K562 (cell line): Measurements from ENCODE around the gene MAP3K14. TPM values are rescaled to one million over a fixed set of nuclear protein-coding genes. Genes with fewer than 3 reads are reported as not detected.

Source experiments
- AFF1 ChIP-seq, 2 experiments: fragments of 450-650 bp; IDR thresholded peaks; 2 replicates each; pipeline ENCODE4 v1.6.1; 2018; ENCODE audit warnings: mild to moderate bottlenecking in 2 of 2, low read depth in 1 of 2; ENCODE audit not compliant: partially characterized antibody in 2 of 2
- BDP1 ChIP-seq: IDR thresholded peaks from 3 replicates; pipeline ENCODE4 v1.6.1; 2011; ENCODE audit not compliant: insufficient read length, insufficient read depth
- BHLHE40 ChIP-seq: IDR thresholded peaks from 2 replicates; pipeline ENCODE4 v1.6.1; 2011; ENCODE audit warnings: low read length, improper control_type of control experiment
- CEBPG ChIP-seq, 3 experiments: fragments of 200-800 bp in 1 of 3; sonication (Bioruptor generic) in 1 of 3; sonication (generic) in 1 of 3; formaldehyde crosslinking in 1 of 3; IDR thresholded peaks in 2 of 3; conservative IDR thresholded peaks in 1 of 3; 2 replicates each; pipeline versions ENCODE4 v1.6.1 to v1.8.0; 2016 to 2022; ENCODE audit warnings: missing compliant biosample characterization in 2 of 3, missing genetic modification characterization in 2 of 3, mild to moderate bottlenecking in 1 of 3, missing genetic modification reagents in 1 of 3
- ELF1 ChIP-seq: fragments of 200-800 bp; sonication (Bioruptor generic); IDR thresholded peaks from 2 replicates; pipeline ENCODE4 v1.6.1; 2016; ENCODE audit warnings: missing genetic modification characterization, missing compliant biosample characterization
- FUS ChIP-seq: fragments of 200-400 bp; formaldehyde crosslinking; optimal IDR thresholded peaks from 2 replicates; pipeline ENCODE3; 2017; ENCODE audit warnings: low read depth, low read length
- HNRNPUL1 ChIP-seq: fragments of 200-400 bp; formaldehyde crosslinking; IDR thresholded peaks from 2 replicates; pipeline ENCODE4 v1.6.1; 2017; ENCODE audit warnings: low read length
- JUND ChIP-seq, 2 experiments: IDR thresholded peaks; 2 replicates in 1 of 2; 3 replicates in 1 of 2; pipeline ENCODE4 v1.6.1; 2011; ENCODE audit warnings: borderline replicate concordance in 2 of 2, low read depth in 2 of 2, low read length in 2 of 2, improper control_type of control experiment in 1 of 2, missing biosample characterization in 1 of 2, missing genetic modification characterization in 1 of 2, missing genetic modification reagents in 1 of 2
- KDM2B ChIP-seq: fragments of 250-450 bp; sonication (Bioruptor Pico); IDR thresholded peaks from 2 replicates; pipeline ENCODE4 v1.8.0; 2021; ENCODE audit warnings: mild to moderate bottlenecking, moderate library complexity
- KHSRP ChIP-seq: fragments of 450-650 bp; IDR thresholded peaks from 2 replicates; pipeline ENCODE4 v1.6.1; 2017
- LEF1 ChIP-seq: fragments of 450-650 bp; IDR thresholded peaks from 2 replicates; pipeline ENCODE4 v1.6.1; 2016; ENCODE audit warnings: mild to moderate bottlenecking
- MAFG ChIP-seq: fragments of 450-650 bp; conservative IDR thresholded peaks from 2 replicates; pipeline ENCODE4 v1.6.1; 2016; ENCODE audit warnings: missing genetic modification characterization, missing compliant biosample characterization
- MEIS2 ChIP-seq: fragments of 450-650 bp; IDR thresholded peaks from 2 replicates; pipeline ENCODE4 v1.6.1; 2014; ENCODE audit warnings: mild to moderate bottlenecking; ENCODE audit not compliant: partially characterized antibody
- PHTF2 ChIP-seq: fragments of 250-450 bp; sonication (Bioruptor Pico); IDR thresholded peaks from 2 replicates; pipeline ENCODE4 v1.5.0; 2021; ENCODE audit warnings: mild to moderate bottlenecking
- RBBP5 ChIP-seq: fragments of 200-600 bp; sonication (generic); IDR thresholded peaks from 2 replicates; pipeline ENCODE4 v1.6.1; 2012; ENCODE audit warnings: borderline replicate concordance, mild to moderate bottlenecking, low read length, control low read depth, inconsistent platforms; ENCODE audit not compliant: insufficient read depth, poor library complexity, severe bottlenecking
- SFPQ ChIP-seq: fragments of 200-400 bp; formaldehyde crosslinking; IDR thresholded peaks from 2 replicates; pipeline ENCODE4 v1.6.1; 2017; ENCODE audit warnings: mild to moderate bottlenecking, low read depth, low read length, moderate library complexity
- SMAD3 ChIP-seq: fragments of 450-650 bp; formaldehyde crosslinking; conservative IDR thresholded peaks from 2 replicates; pipeline ENCODE4 v1.4.0; 2020; ENCODE audit warnings: mild to moderate bottlenecking
- SMARCC2 ChIP-seq: fragments of 450-650 bp; IDR thresholded peaks from 2 replicates; pipeline ENCODE4 v1.6.1; 2017; ENCODE audit warnings: antibody characterized with exemption, moderate library complexity, mild to moderate bottlenecking, low read depth
- TAF7 ChIP-seq: fragments of 450-650 bp; IDR thresholded peaks from 2 replicates; pipeline ENCODE4 v1.6.1; 2016; ENCODE audit warnings: missing genetic modification characterization, missing compliant biosample characterization
- ZNF121 ChIP-seq: sonication (generic); formaldehyde crosslinking; conservative IDR thresholded peaks from 2 replicates; pipeline ENCODE4 v1.8.0; 2022; ENCODE audit warnings: missing genetic modification reagents
- ZNF717 ChIP-seq: fragments of 250-450 bp; sonication (Bioruptor Pico); IDR thresholded peaks from 2 replicates; pipeline ENCODE4 v1.5.0; 2021
- ZSCAN29 ChIP-seq: fragments of 450-650 bp; IDR thresholded peaks from 2 replicates; pipeline ENCODE4 v1.6.1; 2017
- polyA plus RNA-seq, 8 experiments: library from polyadenylated mRNA; depleted of rRNA in 4 of 8; stranded (reverse) in 5 of 8; unstranded in 3 of 8; fragments of >200 nt; fragmentation: Nextera tagmentation in 2 of 8; fragmentation: Illumina TruSeq in 1 of 8; extraction: Ambion mirVana in 2 of 8; extraction: Trizol in 1 of 8; gene quantifications; 2 replicates each; pipeline versions ENCODE4 v1.2.1 to v1.2.3, GENCODE V29; 2011 to 2014; ENCODE audit warnings: inconsistent platforms in 1 of 8, missing spikeins in 1 of 8
- total RNA-seq, 7 experiments: library from RNA; depleted of rRNA in 6 of 7; stranded (reverse); fragments of >200 nt in 6 of 7; fragmentation: Illumina TruSeq in 2 of 7; extraction: Trizol in 2 of 7; gene quantifications; 2 replicates each; pipeline versions ENCODE4 v1.2.1 to v1.2.3, GENCODE V29; 2011 to 2021; ENCODE audit warnings: low replicate concordance in 1 of 7

The MAP3K14 gene
- total and polyA plus RNA-seq, 9 of the 15 experiments (the other 6 are each of a cell fraction or from before 2014, with no cell fraction given) = 0.45 to 8.7 (median 3.2) TPM

GRCh38 chr17:45345554-45346215 lies 28.9 kb upstream of the MAP3K14 start (continued):
- no peak for TF ChIP-seq SFPQ
- TF ChIP-seq BDP1 = peak; percentile 18
- TF ChIP-seq ZNF121 (CRISPR knock-in tag) = no peak
- TF ChIP-seq ZSCAN29 = no peak
- TF ChIP-seq TAF7 (tag) = no peak
- no peak for TF ChIP-seq ZNF717 (CRISPR knock-in tag)
- TF ChIP-seq ELF1 (tag) = peak; percentile 31; the same call in 1 of the 2 replicates
- peak; percentile 75 to 92 for TF ChIP-seq AFF1 (IDR thresholded peaks at IDR 0.05; ENCODE audit: low read depth in 1 of 2, partially characterized antibody in 2 of 2)
- TF ChIP-seq SMARCC2 = peak; percentile 100
- peak; percentile 84 for TF ChIP-seq JUND (IDR thresholded peaks at IDR 0.05; ENCODE audit: borderline replicate concordance, low read depth, low read length)
- peak; percentile 79; the same call in 2 of the 3 replicates for TF ChIP-seq JUND (tag; IDR thresholded peaks at IDR 0.05; ENCODE audit: borderline replicate concordance, low read depth, low read length)
- TF ChIP-seq LEF1 = peak; percentile 99
- peak; percentile 66 for TF ChIP-seq BHLHE40
- no peak for TF ChIP-seq HNRNPUL1
- TF ChIP-seq CEBPG (CRISPR knock-in tag; IDR thresholded peaks at IDR 0.05) = peak; percentile 88
- TF ChIP-seq CEBPG (tag; conservative IDR thresholded peaks at IDR 0.05 in 1 of 2, IDR thresholded peaks at IDR 0.05 in 1 of 2) = peak; percentile 97 to 98
- peak; percentile 100 for TF ChIP-seq MEIS2
- TF ChIP-seq FUS = no peak
- TF ChIP-seq RBBP5 = peak; percentile 24
- no peak for TF ChIP-seq PHTF2 (CRISPR knock-in tag)
- TF ChIP-seq KHSRP = peak; percentile 81; the same call in 1 of the 2 replicates
- no peak for TF ChIP-seq KDM2B (CRISPR knock-in tag)
- peak; percentile 31; the same call in 1 of the 2 replicates for TF ChIP-seq MAFG (tag)
- TF ChIP-seq SMAD3 = peak; percentile 92
